Umbilical cord (tissue), 2 donors: ENCODE measurements around the gene GUK1. TPM values are rescaled to one million over a fixed set of nuclear protein-coding genes. Genes with fewer than 3 reads are reported as not detected.
"Not testable (repeated sequence)": the region's sequence is repeated elsewhere in the genome, so short reads cannot be mapped to it uniquely, and the experiment has no call there.

Source experiments
- DNase-seq: peaks from one replicate; pipeline ENCODE4 v3.0.0-alpha.2; 2015; ENCODE audit warnings: low spot score
- total RNA-seq: library from RNA; depleted of rRNA; stranded (reverse); fragments of >200 nt; gene quantifications from one replicate; pipeline ENCODE4 v1.2.3, GENCODE V29; 2014; ENCODE audit warnings: low replicate concordance; ENCODE audit not compliant: insufficient read depth

Gene GUK1
- total RNA-seq, 1 donor from 2014 or later = 239 TPM

DNA sequence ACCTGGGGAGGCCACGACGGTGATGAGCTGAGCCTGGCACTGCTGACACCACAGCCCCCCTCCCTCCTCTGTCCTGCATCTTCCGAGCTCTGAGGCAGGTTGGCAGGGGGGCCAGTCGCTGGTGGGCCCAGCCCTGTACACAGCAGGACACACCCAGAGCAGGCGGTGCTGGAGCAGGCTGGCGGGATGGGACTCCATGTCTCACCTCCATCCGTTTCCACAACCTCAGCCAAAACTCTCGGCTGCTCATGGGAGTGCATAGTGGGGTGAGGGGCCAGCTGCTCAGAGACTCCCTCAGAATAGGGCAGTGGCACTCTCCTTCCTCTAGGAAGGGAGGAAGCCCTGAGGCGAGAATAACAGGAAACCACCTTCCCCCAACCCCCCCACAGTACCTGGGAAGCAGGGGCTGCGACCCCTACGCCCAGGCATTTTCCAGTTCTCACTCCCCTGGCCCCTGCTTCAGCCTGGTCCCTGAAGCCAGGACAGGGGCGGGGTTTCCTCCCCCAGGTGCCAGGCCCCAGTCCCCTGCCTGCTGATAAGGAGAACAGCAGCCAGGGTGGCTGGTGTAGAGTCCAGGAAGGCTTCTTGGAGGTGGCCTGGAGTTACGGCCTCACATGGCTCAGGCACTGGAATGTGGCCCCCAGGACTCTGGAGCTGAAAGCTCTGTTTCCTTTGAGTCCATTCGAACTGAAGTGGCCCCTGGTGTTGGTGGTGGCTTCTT, 22.4 kb downstream of the GUK1 start:
- DNase-seq = peak; percentile 50

DNA sequence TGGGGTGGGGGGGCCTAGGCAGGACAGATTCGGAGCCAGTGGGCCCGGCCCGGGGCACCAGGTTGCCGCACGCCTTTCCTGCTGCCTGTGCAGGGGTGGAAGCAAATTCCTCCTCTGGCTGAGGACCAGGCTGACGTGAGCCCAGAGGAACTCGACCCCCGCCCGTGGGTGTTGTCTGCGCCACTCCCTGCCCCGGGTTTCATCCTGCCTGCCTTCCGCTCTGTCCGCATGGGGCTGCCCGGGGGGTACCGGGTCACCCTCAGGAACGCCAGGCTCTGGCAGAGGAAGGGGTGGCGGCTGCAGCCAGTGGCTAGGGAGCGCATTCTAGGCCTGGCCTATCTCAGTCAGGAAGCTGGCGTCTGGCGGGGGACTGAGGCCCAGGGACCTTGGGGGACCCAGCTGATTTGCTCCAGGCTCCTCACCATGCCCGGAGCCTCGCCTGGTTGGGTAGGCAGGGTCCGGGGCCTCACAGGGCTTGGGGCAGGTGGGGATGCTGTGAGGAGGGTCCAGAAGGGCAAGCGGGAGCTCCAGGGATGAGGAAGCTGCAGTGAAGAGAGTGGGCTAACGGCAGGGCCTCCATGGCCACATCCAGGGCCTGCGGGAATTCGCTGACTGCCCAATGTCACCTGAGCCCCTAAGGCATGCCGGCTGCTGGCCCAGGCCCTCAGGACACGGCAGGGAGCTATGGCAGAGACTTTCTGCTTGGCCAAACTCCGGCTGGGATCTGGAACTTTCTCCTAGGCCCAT, 23.1 kb downstream of the GUK1 start:
- peak; percentile 79 for DNase-seq

- no peak for DNase-seq
Observed at GRCh38 chr1:228163776-228164519, 23.9 kb downstream of the GUK1 start.

GRCh38 chr1:228164561-228165371, 24.7 kb downstream of the GUK1 start:
- DNase-seq = no peak

DNA sequence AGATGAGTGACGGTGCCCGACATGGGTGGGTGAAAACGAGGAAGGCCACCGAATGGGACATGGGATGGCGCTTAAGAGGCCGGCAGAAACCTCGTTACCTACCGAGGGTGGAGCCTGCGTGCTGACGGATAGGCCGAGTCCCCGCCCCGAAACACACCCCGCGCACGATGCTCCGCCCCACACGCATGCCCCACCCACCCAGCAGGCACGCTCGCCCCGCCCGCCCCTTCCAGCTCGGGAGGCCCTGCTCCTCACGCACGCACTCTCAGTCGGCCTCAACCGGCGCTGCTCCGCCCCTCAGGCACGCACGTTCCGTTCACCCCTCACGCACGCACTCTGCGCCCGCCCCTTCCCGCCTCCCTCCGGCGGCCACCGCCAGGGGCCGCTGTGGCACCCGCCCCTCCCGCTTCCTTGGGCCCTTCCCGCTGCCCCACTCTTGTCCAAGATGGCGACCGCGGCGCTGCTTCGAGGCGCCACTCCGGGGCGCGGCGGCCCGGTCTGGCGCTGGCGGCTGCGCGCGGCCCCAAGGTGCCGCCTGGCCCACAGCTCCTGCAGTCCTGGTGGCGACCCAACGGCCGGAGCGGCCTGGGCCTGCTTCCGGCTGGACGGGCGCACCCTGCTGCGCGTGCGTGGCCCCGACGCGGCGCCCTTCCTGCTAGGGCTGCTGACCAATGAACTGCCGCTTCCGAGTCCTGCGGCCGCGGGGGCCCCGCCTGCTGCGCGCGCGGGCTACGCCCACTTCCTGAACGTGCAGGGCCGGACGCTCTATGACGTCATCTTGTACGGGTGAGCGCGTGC, 25.5 kb downstream of the GUK1 start, which contains the start of gene IBA57:
TSS of gene IBA57 (plus strand) at position 433 of the 798 bp plus-strand sequence. CDS start at position 446, 13 bp downstream.
- peak; percentile 99 for DNase-seq

GRCh38 chr1:228166170-228166936, 26.3 kb downstream of the GUK1 start:
- DNase-seq = peak; percentile 55

- no peak for DNase-seq
Observed at GRCh38 chr1:228168563-228169270, 28.6 kb downstream of the GUK1 start.

- DNase-seq = no peak
Observed at GRCh38 chr1:228169345-228169744, 29.3 kb downstream of the GUK1 start.

DNA sequence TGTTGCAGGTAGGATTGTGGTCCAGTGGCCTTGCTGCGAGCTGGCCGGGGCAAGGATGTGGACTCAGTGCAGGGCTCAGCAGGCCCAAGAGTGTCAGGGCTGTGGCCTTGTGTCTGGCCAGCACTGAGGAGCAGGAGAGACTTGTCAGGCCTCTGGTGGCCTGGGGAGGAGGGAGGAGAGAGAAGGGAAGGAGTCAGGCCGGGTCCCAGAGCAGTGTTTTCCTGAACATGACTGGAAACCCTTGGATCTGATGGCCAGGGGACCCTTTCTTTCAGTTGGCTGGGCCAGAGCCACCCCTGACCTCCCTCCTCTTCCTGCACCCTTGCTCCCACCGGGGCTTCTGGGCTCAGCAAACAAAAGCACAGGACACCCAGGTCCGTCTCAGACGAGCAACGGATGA, 30.6 kb downstream of the GUK1 start:
- DNase-seq = no peak

DNA sequence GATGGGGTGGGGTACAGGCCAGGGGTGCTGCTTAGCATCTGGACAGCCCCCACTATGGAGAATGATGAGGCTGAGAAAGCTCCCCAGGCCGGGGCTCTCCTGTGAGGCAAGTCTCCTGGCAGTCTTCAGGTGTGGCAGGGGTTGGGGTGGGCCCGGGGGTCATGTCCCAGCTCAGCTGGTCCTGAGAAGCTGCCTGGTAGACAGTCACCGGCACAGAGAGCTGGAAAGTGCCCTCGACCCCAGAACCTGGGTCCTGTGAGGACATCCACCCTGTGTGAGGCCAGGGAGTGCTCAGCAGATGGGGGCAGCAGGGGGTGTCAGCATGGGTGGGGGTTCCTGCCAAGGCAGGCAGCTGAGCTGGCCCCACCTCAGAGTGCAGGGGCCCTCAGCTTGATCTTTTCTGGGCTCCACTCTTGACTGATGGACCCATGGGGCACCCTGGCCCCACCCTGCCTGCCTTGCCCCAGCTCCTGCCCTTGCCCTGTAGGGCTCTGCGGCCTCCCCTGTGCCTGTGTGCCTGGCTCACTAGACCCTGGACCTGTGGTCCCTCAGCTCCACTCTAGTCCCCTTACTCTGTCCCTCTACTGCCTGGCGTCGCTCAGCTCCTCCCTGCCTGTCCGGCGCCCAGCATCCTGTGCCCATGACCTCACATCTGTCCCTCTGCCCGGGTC, 31.3 kb downstream of the GUK1 start:
- DNase-seq = no peak

- DNase-seq = no peak
Observed at GRCh38 chr1:228172591-228173527, 32.8 kb downstream of the GUK1 start.

DNA sequence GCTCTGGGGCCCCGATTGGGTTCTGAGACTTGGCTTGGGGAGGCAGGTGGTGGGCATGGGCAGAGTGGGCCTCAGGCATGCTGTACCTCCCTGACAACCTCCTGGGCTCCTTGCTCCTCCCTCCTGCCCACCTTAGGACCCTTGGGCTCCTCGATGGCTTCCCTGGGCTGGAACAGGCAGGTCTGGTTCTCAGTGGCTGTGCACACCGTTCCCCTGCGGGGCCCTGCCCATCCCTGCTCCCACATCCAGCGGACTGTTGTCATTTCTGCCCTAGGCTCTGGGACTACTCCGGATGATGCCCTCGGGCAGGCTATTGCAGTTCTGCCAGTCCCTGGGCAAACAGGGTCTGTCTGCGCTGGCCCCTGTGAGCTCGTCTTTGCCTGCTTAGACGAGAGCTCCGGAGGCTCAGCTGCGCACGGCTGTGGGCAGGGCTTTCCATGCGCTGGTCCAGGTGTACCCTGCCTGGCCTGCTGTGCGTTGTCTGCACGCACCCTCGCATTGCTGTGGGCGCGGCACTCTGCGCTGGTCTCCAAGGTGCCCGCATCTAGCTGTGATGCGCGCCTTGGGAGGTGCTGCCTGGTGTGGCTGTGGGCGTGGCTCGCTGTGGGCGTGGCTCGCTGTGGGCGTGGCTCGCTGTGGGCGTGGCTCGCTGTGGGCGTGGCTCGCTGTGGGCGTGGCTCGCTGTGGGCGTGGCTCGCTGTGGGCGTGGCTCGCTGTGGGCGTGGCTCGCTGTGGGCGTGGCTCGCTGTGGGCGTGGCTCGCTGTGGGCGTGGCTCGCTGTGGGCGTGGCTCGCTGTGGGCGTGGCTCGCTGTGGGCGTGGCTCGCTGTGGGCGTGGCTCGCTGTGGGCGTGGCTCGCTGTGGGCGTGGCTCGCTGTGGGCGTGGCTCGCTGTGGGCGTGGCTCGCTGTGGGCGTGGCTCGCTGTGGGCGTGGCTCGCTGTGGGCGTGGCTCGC, 33.7 kb downstream of the GUK1 start:
- DNase-seq = not testable (repeated sequence)

GRCh38 chr1:228174482-228175315, 34.6 kb downstream of the GUK1 start:
- no peak for DNase-seq

- DNase-seq = no peak
Observed at GRCh38 chr1:228175316-228176023, 35.4 kb downstream of the GUK1 start.

DNA sequence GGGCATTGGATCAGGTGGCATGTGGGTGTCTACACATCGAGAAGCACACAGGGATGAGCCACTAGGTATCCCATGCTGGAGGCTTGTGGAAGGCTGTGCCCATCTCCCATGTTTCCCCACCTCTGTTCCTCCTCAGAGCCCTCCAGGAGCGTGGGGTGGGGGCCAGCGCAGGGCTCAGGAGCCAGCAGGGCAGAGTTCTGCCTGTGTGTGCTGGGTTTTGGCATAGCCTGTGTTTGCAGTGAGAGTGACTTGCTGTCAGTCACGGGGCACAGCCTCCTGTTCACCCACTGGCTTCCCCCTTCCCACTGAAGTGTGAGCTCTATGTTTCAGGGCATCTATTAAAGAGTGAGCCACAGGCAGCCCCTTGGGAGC, 35.9 kb downstream of the GUK1 start:
- DNase-seq = no peak
